H9 (cell line): ENCODE data around the gene TIMM10. TPM values are rescaled to one million over a fixed set of nuclear protein-coding genes. Genes with fewer than 3 reads are reported as not detected.
A peak's percentile ranks its signal among the peaks of the same experiment; 100 is the strongest.

Experiments used
- DNase-seq: peaks from one replicate; pipeline ENCODE4 v3.0.0-alpha.2; 2017
- H2AFZ ChIP-seq: one replicate; pipeline ENCODE4 v1.6.1; 2013; ENCODE audit warnings: mild to moderate bottlenecking, low read length, control low read depth, moderate library complexity
- H2AK5ac ChIP-seq: 2 replicates; pipeline ENCODE4 v1.6.1; 2013; ENCODE audit warnings: low read length, control low read depth, mixed read lengths; ENCODE audit not compliant: insufficient read length
- H2BK120ac ChIP-seq: one replicate; pipeline ENCODE4 v1.6.1; 2013; ENCODE audit warnings: low read depth, mild to moderate bottlenecking, low read length, control low read depth, inconsistent platforms; ENCODE audit not compliant: poor library complexity, severe bottlenecking
- H2BK12ac ChIP-seq: 2 replicates; pipeline ENCODE4 v1.6.1; 2013; ENCODE audit warnings: low read length, control low read depth, mixed read lengths, low read depth; ENCODE audit not compliant: insufficient read length
- H2BK15ac ChIP-seq: 2 replicates; pipeline ENCODE4 v1.6.1; 2013; ENCODE audit warnings: low read depth, low read length, control low read depth
- H2BK20ac ChIP-seq: one replicate; pipeline ENCODE4 v1.6.1; 2013; ENCODE audit warnings: low read depth, mild to moderate bottlenecking, low read length, control low read depth, inconsistent platforms; ENCODE audit not compliant: poor library complexity, severe bottlenecking
- H2BK5ac ChIP-seq: 2 replicates; pipeline ENCODE4 v1.6.1; 2013; ENCODE audit warnings: low read length, control low read depth, mixed read lengths; ENCODE audit not compliant: insufficient read length
- H3K14ac ChIP-seq: 2 replicates; pipeline ENCODE4 v1.6.1; 2013; ENCODE audit warnings: low read length, control low read depth; ENCODE audit not compliant: insufficient read depth
- H3K18ac ChIP-seq: 2 replicates; pipeline ENCODE4 v1.6.1; 2013; ENCODE audit warnings: low read depth, mild to moderate bottlenecking, mixed read lengths, low read length, control low read depth; ENCODE audit not compliant: insufficient read length
- H3K23ac ChIP-seq: 2 replicates; pipeline ENCODE4 v1.6.1; 2013; ENCODE audit warnings: low read length, control low read depth, mixed read lengths, low read depth; ENCODE audit not compliant: insufficient read length
- H3K23me2 ChIP-seq: 2 replicates; pipeline ENCODE4 v1.6.1; 2013; ENCODE audit warnings: low read depth, mild to moderate bottlenecking, mixed read lengths, low read length, control low read depth; ENCODE audit not compliant: insufficient read length, poor library complexity, severe bottlenecking
- H3K27ac ChIP-seq: 2 replicates; pipeline ENCODE4 v1.5.1; 2013; ENCODE audit warnings: low read length, control low read depth, mixed read lengths, low read depth; ENCODE audit not compliant: insufficient read length
- H3K27me3 ChIP-seq: 2 replicates; pipeline ENCODE4 v1.6.1; 2013; ENCODE audit warnings: low read length, control low read depth, inconsistent platforms; ENCODE audit not compliant: insufficient read depth
- H3K4ac ChIP-seq: 2 replicates; pipeline ENCODE4 v1.6.1; 2013; ENCODE audit warnings: low read depth, mild to moderate bottlenecking, control low read depth, inconsistent platforms, low read length, moderate library complexity
- H3K4me1 ChIP-seq: 2 replicates; pipeline ENCODE4 v1.6.1; 2013; ENCODE audit warnings: low read length, control low read depth, inconsistent platforms; ENCODE audit not compliant: insufficient read depth
- H3K4me2 ChIP-seq: 2 replicates; pipeline ENCODE4 v1.6.1; 2013; ENCODE audit warnings: low read length, control low read depth, mixed read lengths; ENCODE audit not compliant: insufficient read length, insufficient read depth
- H3K56ac ChIP-seq: 2 replicates; pipeline ENCODE4 v1.6.1; 2013; ENCODE audit warnings: low read depth, mild to moderate bottlenecking, mixed read lengths, low read length, control low read depth; ENCODE audit not compliant: insufficient read length
- H3K79me1 ChIP-seq: 2 replicates; pipeline ENCODE4 v1.6.1; 2013; ENCODE audit warnings: low read depth, mild to moderate bottlenecking, moderate library complexity, low read length, control low read depth, inconsistent platforms; ENCODE audit not compliant: insufficient read depth, poor library complexity, severe bottlenecking
- H3K79me2 ChIP-seq: 2 replicates; pipeline ENCODE4 v1.6.1; 2013; ENCODE audit warnings: low read length, control low read depth, inconsistent platforms; ENCODE audit not compliant: insufficient read depth
- H3K9ac ChIP-seq: 2 replicates; pipeline ENCODE4 v1.6.1; 2013; ENCODE audit warnings: low read length, control low read depth, mixed read lengths; ENCODE audit not compliant: insufficient read length; ENCODE audit errors: extremely low read depth
- H3K9me3 ChIP-seq: one replicate; pipeline ENCODE4 v1.6.1; 2013; ENCODE audit warnings: low read depth, low read length, inconsistent platforms; ENCODE audit not compliant: control insufficient read depth
- H3T11ph ChIP-seq: one replicate; pipeline ENCODE4 v1.6.1; 2013; ENCODE audit warnings: mild to moderate bottlenecking, low read length, control low read depth, inconsistent platforms
- H4K20me1 ChIP-seq: one replicate; pipeline ENCODE4 v1.6.1; 2013; ENCODE audit not compliant: control insufficient read depth, insufficient read length, insufficient read depth
- H4K5ac ChIP-seq: 2 replicates; pipeline ENCODE4 v1.6.1; 2013; ENCODE audit warnings: low read depth, mild to moderate bottlenecking, mixed read lengths, low read length, control low read depth; ENCODE audit not compliant: insufficient read length
- H4K8ac ChIP-seq: replicated peaks from 2 replicates; pipeline ENCODE4 v1.6.1; 2013; ENCODE audit warnings: low read length, control low read depth, mixed read lengths, low read depth; ENCODE audit not compliant: insufficient read length
- H4K91ac ChIP-seq: 2 replicates; pipeline ENCODE4 v1.6.1; 2013; ENCODE audit warnings: low read depth, mild to moderate bottlenecking, moderate library complexity, mixed read lengths, low read length, control low read depth; ENCODE audit not compliant: insufficient read length
- H3K27ac Mint-ChIP-seq, 3 experiments: 2 replicates in 2 of 3; 3 replicates in 1 of 3; pipeline ENCODE4 v1.8.0; 2020 to 2021; ENCODE audit warnings: mixed read lengths in 3 of 3, mild to moderate bottlenecking in 1 of 3, moderate library complexity in 1 of 3
- H3K27me3 Mint-ChIP-seq: 2 replicates; pipeline ENCODE4 v1.8.0; 2021; ENCODE audit warnings: low read depth, mild to moderate bottlenecking, moderate library complexity, mixed read lengths
- H3K36me3 Mint-ChIP-seq, 3 experiments: 2 replicates in 2 of 3; 3 replicates in 1 of 3; pipeline ENCODE4 v1.8.0; 2020 to 2021; ENCODE audit warnings: low read depth in 3 of 3, mixed read lengths in 3 of 3; ENCODE audit not compliant: insufficient read depth in 1 of 3
- H3K4me1 Mint-ChIP-seq, 2 experiments: 2 replicates each; pipeline ENCODE4 v1.8.0; 2020; ENCODE audit warnings: mixed read lengths in 2 of 2
- H3K4me3 Mint-ChIP-seq, 2 experiments: 2 replicates in 1 of 2; 3 replicates in 1 of 2; pipeline ENCODE4 v1.8.0; 2020 to 2021; ENCODE audit warnings: mild to moderate bottlenecking in 2 of 2, mixed read lengths in 2 of 2, moderate library complexity in 1 of 2
- H3K9me3 Mint-ChIP-seq, 2 experiments: 2 replicates in 1 of 2; 3 replicates in 1 of 2; pipeline ENCODE4 v1.8.0; 2020; ENCODE audit warnings: mild to moderate bottlenecking in 2 of 2, mixed read lengths in 2 of 2, moderate library complexity in 1 of 2
- CTCF ChIP-seq: fragments of 200-600 bp; sonication (generic); conservative IDR thresholded peaks from 3 replicates; pipeline ENCODE4 v1.8.0; 2021; ENCODE audit warnings: antibody characterized with exemption, mild to moderate bottlenecking
- total RNA-seq: library from RNA; stranded (reverse); gene quantifications from 2 replicates; pipeline ENCODE4 v1.2.1, GENCODE V29; 2021

The TIMM10 gene
- total RNA-seq, 1 experiment from 2014 or later, result 130 TPM

- no peak overlapping the region for H3K14ac ChIP-seq
- TF ChIP-seq CTCF, result no peak
- peaks cover 5% of the 10 kb centered on the region; the same call in 1 of the 2 replicates for H3K4me1 ChIP-seq
- no peak overlapping the region for H3T11ph ChIP-seq
- no peak overlapping the region for H2BK20ac ChIP-seq
- no peak overlapping the region for H3K23ac ChIP-seq
- no peak overlapping the region for H2AFZ ChIP-seq
- no peak overlapping the region for H2BK120ac ChIP-seq
- no peaks in the 10 kb centered on the region for H3K9me3 ChIP-seq
- no peak overlapping the region for H4K91ac ChIP-seq
- H3K18ac ChIP-seq, result no peak overlapping the region
- no peak overlapping the region for H2BK12ac ChIP-seq
- no peaks in the 10 kb centered on the region for H4K20me1 ChIP-seq
- H3K9me3 Mint-ChIP-seq, result no peaks in the 10 kb centered on the region
- H3K23me2 ChIP-seq, result no peaks in the 10 kb centered on the region
- no peaks in the 10 kb centered on the region for H3K79me1 ChIP-seq
- H2AK5ac ChIP-seq, result no peak overlapping the region
- peak overlapping the region in 1 of 3 experiments; percentile 32; a peak in 2 of 7 replicates for H3K27ac Mint-ChIP-seq
- no peak overlapping the region for H2BK5ac ChIP-seq
- no peak overlapping the region for H3K27ac ChIP-seq
- no peak for DNase-seq
- peaks cover 28 to 43% of the 10 kb centered on the region in 2 experiments for H3K4me1 Mint-ChIP-seq
- H3K27me3 Mint-ChIP-seq, result no peaks in the 10 kb centered on the region; the same call in 1 of the 2 replicates
- H3K79me2 ChIP-seq, result no peaks in the 10 kb centered on the region
- H4K8ac ChIP-seq, result no peak overlapping the region
- H3K56ac ChIP-seq, result no peak overlapping the region
- H3K4me2 ChIP-seq, result no peak overlapping the region
- H3K27me3 ChIP-seq, result no peaks in the 10 kb centered on the region
- no peak overlapping the region for H3K4me3 Mint-ChIP-seq
- no peak overlapping the region for H4K5ac ChIP-seq
- H3K9ac ChIP-seq, result no peak overlapping the region
- H2BK15ac ChIP-seq, result no peak overlapping the region
- H3K36me3 Mint-ChIP-seq, result peaks cover 0 to 14% (median 12%) of the 10 kb centered on the region in 3 experiments; a peak in 4 of 7 replicates
- no peak overlapping the region for H3K4ac ChIP-seq
Observed at GRCh38 chr11:57502870-57503269, 27.7 kb downstream of the TIMM10 start.
